Right renal cortex interstitium (tissue), 3 donors: ENCODE data around the gene GALNT10. TPM values are rescaled to one million over a fixed set of nuclear protein-coding genes. Genes with fewer than 3 reads are reported as not detected.
"Not testable (repeated sequence)": the region's sequence is repeated elsewhere in the genome, so short reads cannot be mapped to it uniquely, and the experiment has no call there.

Experiments used
- DNase-seq, 3 donors: peaks; one replicate each; pipeline ENCODE4 v3.0.0-alpha.2; 2013; ENCODE audit warnings: low read depth in 3 of 3, low spot score in 2 of 3
- polyA plus RNA-seq, 3 donors: library from polyadenylated mRNA; unstranded; fragments of 120-200 nt; gene quantifications; one replicate each; pipeline ENCODE4 v1.2.1, GENCODE V29; 2013; ENCODE audit not compliant: insufficient read length in 3 of 3

GALNT10 gene
- polyA plus RNA-seq, result 10 to 100 TPM; 25.7 to 29.4 (median 27.4) TPM

GRCh38 chr5:154190595-154191304 lies at the start of gene GALNT10:
Gene GALNT10 (plus strand): TSS chr5:154190733. CDS start chr5:154190867, 134 bp downstream.
- DNase-seq, result no peak

GRCh38 chr5:154141745-154142221 lies 48.8 kb upstream of the GALNT10 start:
- no peak for DNase-seq

- DNase-seq, result no peak
These were observed 47.3 kb upstream of the GALNT10 start for GRCh38 chr5:154143211-154143641.

- DNase-seq, result no peak
These were observed 45.3 kb upstream of the GALNT10 start for GRCh38 chr5:154145268-154145667.

- no peak for DNase-seq
These were observed 44.1 kb upstream of the GALNT10 start for GRCh38 chr5:154146409-154146808.

GRCh38 chr5:154147666-154148065 lies 42.9 kb upstream of the GALNT10 start:
- no peak for DNase-seq

- not testable (repeated sequence) for DNase-seq
These were observed 40.1 kb upstream of the GALNT10 start for GRCh38 chr5:154150471-154150870.

GRCh38 chr5:154157483-154158378 lies 32.8 kb upstream of the GALNT10 start:
- no peak for DNase-seq

GRCh38 chr5:154158379-154158737 lies 32.2 kb upstream of the GALNT10 start:
- no peak for DNase-seq

GRCh38 chr5:154159343-154159742 lies 31.2 kb upstream of the GALNT10 start:
- DNase-seq, result no peak

GRCh38 chr5:154162539-154163151 lies 27.9 kb upstream of the GALNT10 start:
- DNase-seq, result no peak

- no peak for DNase-seq
These were observed 26.9 kb upstream of the GALNT10 start for GRCh38 chr5:154163327-154164248.

GRCh38 chr5:154164249-154164581 lies 26.3 kb upstream of the GALNT10 start:
- DNase-seq, result no peak

GRCh38 chr5:154165886-154166285 lies 24.6 kb upstream of the GALNT10 start:
- DNase-seq, result peak in 1 of 3 donors; percentile 46

GRCh38 chr5:154166901-154167791 lies 23.4 kb upstream of the GALNT10 start:
- DNase-seq, result no peak

- DNase-seq, result no peak
These were observed 22.1 kb upstream of the GALNT10 start for GRCh38 chr5:154168395-154168794.

GRCh38 chr5:154172785-154173184 lies 17.7 kb upstream of the GALNT10 start:
- DNase-seq, result no peak

GRCh38 chr5:154174091-154174490 lies 16.4 kb upstream of the GALNT10 start:
- no peak for DNase-seq

GRCh38 chr5:154176181-154176580 lies 14.4 kb upstream of the GALNT10 start:
- DNase-seq, result no peak
